ENCODE measurements around the gene EXOC3.

The EXOC3 gene

GRCh38 chr5:515273-515836 is 72.4 kb downstream of the EXOC3 start:
- H3K36me3 Mint-ChIP-seq (ENCODE audit: low read depth), result no peaks in the 10 kb centered on the region
- H3K4me1 Mint-ChIP-seq, result no peaks in the 10 kb centered on the region
- peaks cover 3% of the 10 kb centered on the region for H3K9me3 Mint-ChIP-seq
- no peak overlapping the region for H3K4me3 Mint-ChIP-seq
- no peak overlapping the region for H3K27ac Mint-ChIP-seq
- TF ChIP-seq, protein P1, sequence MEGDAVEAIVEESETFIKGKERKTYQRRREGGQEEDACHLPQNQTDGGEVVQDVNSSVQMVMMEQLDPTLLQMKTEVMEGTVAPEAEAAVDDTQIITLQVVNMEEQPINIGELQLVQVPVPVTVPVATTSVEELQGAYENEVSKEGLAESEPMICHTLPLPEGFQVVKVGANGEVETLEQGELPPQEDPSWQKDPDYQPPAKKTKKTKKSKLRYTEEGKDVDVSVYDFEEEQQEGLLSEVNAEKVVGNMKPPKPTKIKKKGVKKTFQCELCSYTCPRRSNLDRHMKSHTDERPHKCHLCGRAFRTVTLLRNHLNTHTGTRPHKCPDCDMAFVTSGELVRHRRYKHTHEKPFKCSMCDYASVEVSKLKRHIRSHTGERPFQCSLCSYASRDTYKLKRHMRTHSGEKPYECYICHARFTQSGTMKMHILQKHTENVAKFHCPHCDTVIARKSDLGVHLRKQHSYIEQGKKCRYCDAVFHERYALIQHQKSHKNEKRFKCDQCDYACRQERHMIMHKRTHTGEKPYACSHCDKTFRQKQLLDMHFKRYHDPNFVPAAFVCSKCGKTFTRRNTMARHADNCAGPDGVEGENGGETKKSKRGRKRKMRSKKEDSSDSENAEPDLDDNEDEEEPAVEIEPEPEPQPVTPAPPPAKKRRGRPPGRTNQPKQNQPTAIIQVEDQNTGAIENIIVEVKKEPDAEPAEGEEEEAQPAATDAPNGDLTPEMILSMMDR (IDR thresholded peaks at IDR 0.05; ENCODE audit: unreplicated experiment in 3 of 3), result no peak
- peaks cover 57% of the 10 kb centered on the region for H3K27me3 Mint-ChIP-seq (ENCODE audit: low read depth)

DNA sequence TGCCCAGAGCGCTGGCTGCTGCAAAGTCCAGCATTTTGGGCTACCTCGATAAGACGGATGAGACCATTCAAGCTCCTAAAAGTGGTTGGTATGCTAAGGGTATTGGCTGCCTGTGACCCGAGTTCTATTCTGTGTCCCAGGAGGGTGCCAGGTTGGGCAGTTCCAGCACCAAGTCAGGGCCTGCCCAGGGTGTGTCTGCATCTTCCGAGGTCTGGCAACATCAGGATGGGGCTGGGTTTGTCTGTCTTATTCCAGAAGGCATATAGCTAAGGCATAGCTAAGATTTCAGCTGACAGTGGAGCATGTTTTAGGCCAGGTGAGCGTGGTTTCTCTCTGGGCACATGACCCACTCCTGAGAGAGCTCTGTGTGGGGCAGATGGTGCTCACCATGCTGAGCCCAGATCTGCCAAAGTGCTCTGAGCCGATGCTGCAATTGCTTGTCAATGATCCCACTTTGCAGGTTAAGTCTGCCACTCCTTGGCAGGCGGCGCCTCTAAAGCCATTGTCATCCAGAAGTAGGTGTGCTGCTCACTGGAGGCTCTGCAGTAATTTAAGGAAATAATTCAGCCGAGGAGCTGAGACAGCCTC is 73.5 kb downstream of the EXOC3 start:
- TF ChIP-seq, protein P1 (IDR thresholded peaks at IDR 0.05; ENCODE audit: unreplicated experiment in 3 of 3), result no peak
- Mint-ChIP-seq H3K4me1 (peaks cover 3% of the 10 kb centered on the region), H3K36me3 (ENCODE audit: low read depth) (no peaks in the 10 kb centered on the region), H3K4me3 (no peak overlapping the region), H3K27ac (no peak overlapping the region), H3K9me3 (peaks cover 3% of the 10 kb centered on the region), H3K27me3 (ENCODE audit: low read depth) (peaks cover 64% of the 10 kb centered on the region)

Measured in nephron (organoid).